HG03354 (cell line): ENCODE measurements around the gene SSTR3.

ENCODE experiments used
- ATAC-seq: cut with Tn5 transposase; IDR thresholded peaks from one replicate; pipeline ENCODE4 v1.9.1; 2021; ENCODE audit warnings: mild to moderate bottlenecking; ENCODE audit not compliant: unreplicated experiment, poor library complexity, severe bottlenecking

SSTR3 gene

GRCh38 chr22:37199103-37199759 lies 13.0 kb downstream of the SSTR3 start:
- peak; percentile 94 for ATAC-seq

GRCh38 chr22:37198258-37199102 lies 13.8 kb downstream of the SSTR3 start:
- ATAC-seq: peak; percentile 8

DNA sequence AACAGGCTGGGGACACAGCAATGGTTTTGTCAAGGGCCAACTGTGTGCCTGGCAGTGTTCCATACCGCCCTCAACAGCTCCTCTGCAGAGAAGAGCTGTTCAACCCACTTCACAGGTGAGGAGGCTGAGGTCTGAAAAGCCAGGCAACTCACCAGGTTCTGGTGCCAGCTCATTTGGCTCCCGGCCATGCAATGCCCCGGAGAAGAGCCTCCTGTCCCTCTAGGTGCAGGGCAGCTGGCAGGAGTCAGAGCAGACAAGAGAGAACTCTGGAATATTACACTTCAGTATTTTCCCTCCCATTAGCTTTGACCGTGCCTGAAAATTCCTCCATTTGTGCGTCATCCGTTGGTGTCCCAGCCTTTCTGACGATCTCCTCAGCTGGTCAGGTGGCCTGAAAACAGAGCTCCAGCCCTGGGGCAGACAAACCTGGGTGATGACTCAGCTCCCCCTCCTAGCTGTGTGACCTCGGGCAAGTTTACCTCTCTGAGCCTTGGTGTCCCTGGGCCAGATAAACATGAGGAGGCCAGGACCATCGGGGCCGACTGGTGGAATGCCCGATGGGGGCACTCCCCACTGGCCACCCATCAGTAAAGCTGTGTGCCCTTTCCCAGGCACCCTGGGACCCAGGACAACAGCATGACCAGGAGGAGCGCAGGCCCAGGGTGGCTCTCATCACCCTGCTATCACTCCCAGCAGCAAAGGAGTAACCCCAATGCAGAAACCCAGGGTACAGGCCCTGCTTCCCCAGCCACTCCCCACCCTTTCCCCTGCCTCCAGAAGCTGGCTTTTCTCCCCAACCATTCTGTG lies 14.6 kb downstream of the SSTR3 start:
- ATAC-seq: no peak

DNA sequence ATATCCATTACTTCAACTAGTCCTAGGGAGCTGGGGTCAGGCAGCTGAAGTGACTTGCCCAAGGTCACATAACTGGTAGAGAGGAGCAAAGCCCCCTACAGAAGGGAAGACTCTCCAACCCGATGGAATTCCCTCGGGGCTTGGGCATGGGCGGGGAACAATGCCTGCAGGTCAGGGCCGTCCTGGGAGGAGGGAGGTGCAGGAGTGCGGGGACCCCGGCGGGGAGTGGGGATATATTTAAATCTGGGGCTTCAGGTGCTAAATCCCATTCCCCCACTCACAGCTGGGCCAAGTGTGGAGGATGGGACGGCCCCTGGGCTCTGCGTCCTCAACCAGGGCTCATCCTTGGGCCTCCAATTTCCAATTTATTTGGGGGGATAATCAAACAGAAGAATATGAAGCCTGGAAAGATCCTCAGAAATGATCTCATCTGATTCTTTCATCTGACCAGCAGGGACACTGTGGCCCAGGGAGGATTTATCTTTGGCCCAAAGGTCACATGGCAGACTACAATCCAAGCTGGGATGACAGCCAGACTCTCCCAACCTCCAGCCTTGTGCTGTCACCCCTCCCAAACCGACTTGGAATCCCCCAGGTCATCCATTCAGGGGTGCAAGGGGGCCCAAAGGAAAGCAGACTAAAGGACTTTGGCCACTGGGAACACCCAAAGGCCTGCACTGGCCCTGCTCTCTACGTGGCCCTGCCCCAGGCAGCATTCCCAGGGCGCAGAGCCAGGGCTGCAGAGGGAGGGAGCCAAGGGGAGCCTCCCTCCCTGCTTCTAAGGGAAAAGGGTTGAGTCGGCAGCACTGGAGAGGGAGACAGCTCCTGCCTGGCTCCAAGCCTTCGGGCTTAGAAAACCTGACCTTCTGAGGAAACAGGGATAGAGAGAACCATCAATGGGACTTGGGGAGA lies 15.5 kb downstream of the SSTR3 start:
- no peak for ATAC-seq

GRCh38 chr22:37195921-37196320 lies 16.4 kb downstream of the SSTR3 start:
- ATAC-seq: no peak

DNA sequence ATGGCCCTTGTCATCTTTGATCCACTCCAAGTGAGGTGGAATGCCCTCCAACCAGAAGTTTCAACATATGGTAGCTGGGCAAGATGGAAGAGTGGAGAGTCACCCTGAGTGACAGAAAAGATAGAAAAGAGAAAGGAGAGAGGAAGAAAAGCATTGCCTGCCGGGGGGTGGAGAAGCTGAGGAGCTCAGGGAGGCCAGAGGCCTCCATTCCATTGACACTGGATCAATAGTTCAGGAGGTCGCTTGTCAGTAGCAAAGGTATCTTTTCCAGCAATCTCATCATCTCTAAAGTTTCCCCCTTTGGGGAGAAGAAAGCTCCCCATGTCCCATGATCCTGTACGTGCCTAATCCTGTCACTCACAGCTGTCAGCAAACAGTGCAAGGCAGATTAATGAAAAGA lies 17.5 kb downstream of the SSTR3 start:
- no peak for ATAC-seq

GRCh38 chr22:37193629-37194191 lies 18.6 kb downstream of the SSTR3 start:
- no peak for ATAC-seq

DNA sequence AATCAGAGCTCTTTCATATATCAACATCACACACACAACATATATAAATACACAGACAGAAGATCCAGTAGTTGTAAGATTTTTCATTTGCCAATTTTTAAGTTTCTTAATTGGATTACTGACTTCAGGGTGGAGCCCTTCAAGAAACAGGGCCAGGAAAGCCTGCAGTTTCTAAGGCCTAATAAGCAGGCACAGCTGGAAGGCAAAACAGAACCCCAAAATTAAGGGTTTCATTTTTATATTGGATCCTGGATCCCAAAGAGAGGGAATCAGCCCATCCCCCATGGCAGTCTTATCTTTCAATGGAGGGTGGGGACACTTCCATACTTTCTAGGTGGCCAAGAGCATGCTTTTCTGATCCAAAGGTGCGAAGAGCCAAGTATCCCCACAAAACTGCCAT lies 19.5 kb downstream of the SSTR3 start:
- no peak for ATAC-seq

DNA sequence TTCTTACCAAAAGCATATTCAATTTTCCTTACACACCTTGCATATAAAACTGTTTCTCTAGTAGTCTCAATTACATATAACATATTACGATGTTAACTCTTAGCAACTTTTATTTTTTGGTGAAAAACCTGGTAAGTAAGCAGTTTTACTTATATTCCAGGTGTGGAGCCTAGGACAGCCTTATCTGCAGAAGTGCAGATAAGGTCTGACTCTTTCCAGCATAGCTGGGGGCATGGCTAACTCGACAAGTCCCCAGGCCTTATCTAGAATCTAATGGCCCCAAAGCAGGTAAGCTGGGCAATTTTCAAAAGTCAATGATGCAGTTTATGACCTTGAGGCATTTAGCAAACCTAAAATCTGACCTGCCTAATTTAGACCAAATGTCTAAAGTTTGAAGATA lies 20.1 kb downstream of the SSTR3 start:
- no peak for ATAC-seq

DNA sequence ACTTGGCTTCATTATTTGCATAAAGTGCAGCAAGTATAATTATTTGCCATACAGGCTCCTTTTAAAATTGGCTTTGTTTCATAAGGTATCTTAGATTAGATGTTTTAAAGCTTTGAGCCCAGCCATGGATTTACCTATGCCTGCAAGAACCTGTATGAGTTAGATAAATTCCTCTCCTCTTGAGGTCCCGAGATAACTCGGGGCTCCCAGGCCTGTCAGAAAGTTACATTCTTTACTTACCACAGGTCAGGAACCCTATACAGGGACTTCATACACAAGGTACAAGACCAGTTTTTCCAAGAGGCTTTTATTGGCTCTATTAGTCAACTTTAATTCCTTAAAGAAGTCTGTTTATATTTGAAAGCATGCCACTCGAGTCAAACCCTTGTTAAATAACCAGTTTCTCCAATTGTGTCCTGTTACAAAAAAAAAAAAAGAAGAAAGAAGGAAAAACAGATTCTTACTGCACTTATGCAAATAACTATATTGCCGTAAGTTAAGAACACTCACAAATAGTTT lies 22.0 kb downstream of the SSTR3 start:
- ATAC-seq: no peak

- no peak for ATAC-seq
Measured at GRCh38 chr22:37188901-37189466, 23.3 kb downstream of the SSTR3 start.

DNA sequence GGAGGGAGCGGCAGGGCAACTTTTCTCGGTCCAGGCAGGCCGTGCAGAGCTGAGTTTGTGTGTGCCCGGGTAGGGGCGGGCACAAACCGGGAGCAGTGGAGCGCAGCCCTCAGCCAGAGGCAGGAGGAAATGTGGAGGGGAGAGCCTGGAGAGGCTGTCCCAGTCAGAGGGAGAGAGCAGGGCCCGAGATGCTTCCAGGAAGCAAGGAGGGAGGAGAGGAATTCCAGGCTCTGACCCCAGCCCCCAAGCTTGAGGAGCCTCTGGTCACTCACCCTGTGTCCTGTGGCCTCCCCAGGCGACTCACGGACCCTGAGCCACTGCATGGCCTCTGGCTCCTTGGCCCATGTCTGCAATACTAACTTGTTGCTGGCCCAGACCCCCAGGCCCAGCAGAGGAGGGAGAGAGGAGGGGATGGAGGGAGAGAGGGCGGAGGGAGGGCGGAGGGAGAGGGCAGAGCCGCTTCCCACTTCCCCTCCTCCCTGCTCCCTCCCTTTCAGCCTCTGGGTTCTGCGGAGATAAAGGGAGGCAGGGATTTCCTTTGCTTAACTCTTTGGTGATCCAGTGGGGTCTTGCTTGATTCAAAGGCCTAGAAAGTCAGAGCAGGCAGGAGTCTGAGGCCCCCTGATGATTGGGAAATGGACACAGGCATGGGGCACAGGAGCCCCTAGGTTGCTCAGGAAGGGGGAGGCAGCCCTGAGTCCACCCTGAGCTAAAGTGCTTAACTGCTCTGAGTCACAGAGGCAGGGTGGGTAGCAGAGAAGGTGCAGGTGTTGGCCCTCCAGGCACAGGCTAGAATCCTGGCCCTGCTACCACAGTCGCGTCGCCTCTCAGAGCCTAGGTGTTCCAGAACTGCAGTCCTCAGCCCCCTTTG lies 24.2 kb downstream of the SSTR3 start, which contains the start of gene C1QTNF6:
TSS of gene C1QTNF6 (minus strand) at position 357 of the 871 bp plus-strand sequence. CDS start at position 323, 34 bp downstream.
- no peak for ATAC-seq

DNA sequence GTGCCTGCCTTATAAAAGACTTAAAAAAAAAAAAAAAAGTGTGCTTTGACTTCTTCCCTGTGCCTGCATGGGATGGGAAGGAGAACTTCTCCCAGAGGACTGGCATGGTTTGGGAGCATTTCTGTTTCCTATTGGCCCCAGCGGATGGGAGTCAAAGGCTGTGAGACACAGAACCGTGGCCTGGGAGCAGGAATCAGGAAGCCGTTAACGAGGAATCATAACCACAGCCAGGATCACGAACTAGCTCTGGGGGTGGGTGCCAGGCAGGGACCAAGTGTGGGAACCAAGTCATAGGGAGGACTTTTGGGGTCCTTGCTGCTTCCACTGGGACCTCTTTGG lies 24.8 kb downstream of the SSTR3 start:
- ATAC-seq: no peak

GRCh38 chr22:37186997-37187522 lies 25.2 kb downstream of the SSTR3 start:
- ATAC-seq: no peak

DNA sequence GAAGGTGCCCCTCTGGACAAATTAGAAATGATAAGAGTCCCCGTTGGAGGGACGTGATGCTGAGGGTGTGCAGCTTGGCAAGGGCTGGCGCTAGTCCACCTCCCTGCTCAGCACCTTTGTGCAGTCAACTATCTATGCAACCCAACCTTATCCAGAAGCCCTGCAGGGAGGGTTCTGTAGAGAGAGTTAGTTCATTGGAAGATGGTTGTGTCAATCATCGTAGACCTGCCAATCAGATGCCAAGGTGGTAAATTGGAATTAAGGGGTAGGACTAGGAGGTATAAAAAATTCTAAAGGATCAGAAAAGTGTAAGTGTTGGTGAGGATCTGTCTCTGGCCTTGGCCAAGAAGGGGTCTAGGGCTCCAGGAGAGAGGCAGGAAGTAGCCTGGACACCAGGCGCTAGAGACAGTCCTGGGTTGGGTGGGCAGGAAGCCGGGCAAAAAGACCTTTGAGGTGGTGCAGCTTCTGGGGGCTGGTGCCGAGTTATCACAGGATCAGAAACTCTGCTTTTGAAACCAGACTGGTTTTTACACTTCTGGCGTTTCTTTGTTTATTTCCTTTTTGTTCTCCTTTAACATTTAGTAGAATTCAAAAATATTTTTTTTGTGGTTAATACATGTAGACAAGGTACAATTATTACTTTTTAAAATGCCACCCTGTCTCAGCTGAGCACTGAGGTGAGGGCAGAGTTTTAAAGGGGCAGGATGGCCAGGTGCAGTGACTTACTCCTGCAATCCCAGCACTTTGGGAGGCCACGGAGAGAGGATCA lies 25.9 kb downstream of the SSTR3 start:
- no peak for ATAC-seq

- no peak for ATAC-seq
Measured at GRCh38 chr22:37185646-37186227, 26.5 kb downstream of the SSTR3 start.
